ENCODE data around the gene FOXP1.

Gene FOXP1

GRCh38 chr3:70972855-70973254, 610.7 kb downstream of the FOXP1 start:
- in situ Hi-C loops (cut with MboI; ENCODE audit: low sequenced_read_pairs), result no loop called here

- in situ Hi-C loops (cut with MboI; ENCODE audit: low sequenced_read_pairs), result no loop called here
Measured at GRCh38 chr3:70970952-70971351, 612.6 kb downstream of the FOXP1 start.

GRCh38 chr3:70970171-70970570, 613.4 kb downstream of the FOXP1 start:
- in situ Hi-C loops (cut with MboI; ENCODE audit: low sequenced_read_pairs), result no loop called here

GRCh38 chr3:70963431-70964275, 619.9 kb downstream of the FOXP1 start:
- in situ Hi-C loops (cut with MboI; ENCODE audit: low sequenced_read_pairs), result no loop called here

GRCh38 chr3:70959506-70960291, 623.8 kb downstream of the FOXP1 start:
- in situ Hi-C loops (cut with MboI; ENCODE audit: low sequenced_read_pairs), result no loop called here

- in situ Hi-C loops (cut with MboI; ENCODE audit: low sequenced_read_pairs), result no loop called here
Measured at GRCh38 chr3:70952033-70952747, 631.3 kb downstream of the FOXP1 start.

GRCh38 chr3:70951316-70951715, 632.2 kb downstream of the FOXP1 start:
- in situ Hi-C loops (cut with MboI; ENCODE audit: low sequenced_read_pairs), result no loop called here

GRCh38 chr3:70947579-70947978, 635.9 kb downstream of the FOXP1 start:
- in situ Hi-C loops (cut with MboI; ENCODE audit: low sequenced_read_pairs), result no loop called here

- in situ Hi-C loops (cut with MboI; ENCODE audit: low sequenced_read_pairs), result no loop called here
Measured at GRCh38 chr3:70943886-70944285, 639.6 kb downstream of the FOXP1 start.

- in situ Hi-C loops (cut with MboI; ENCODE audit: low sequenced_read_pairs), result no loop called here
Measured at GRCh38 chr3:70933105-70933810, 650.3 kb downstream of the FOXP1 start.

- in situ Hi-C loops (cut with MboI; ENCODE audit: low sequenced_read_pairs), result no loop called here
Measured at GRCh38 chr3:70930066-70930465, 653.5 kb downstream of the FOXP1 start.

GRCh38 chr3:70927239-70927638, 656.3 kb downstream of the FOXP1 start:
- in situ Hi-C loops (cut with MboI; ENCODE audit: low sequenced_read_pairs), result no loop called here

- in situ Hi-C loops (cut with MboI; ENCODE audit: low sequenced_read_pairs), result no loop called here
Measured at GRCh38 chr3:70926835-70927234, 656.7 kb downstream of the FOXP1 start.

- in situ Hi-C loops (cut with MboI; ENCODE audit: low sequenced_read_pairs), result no loop called here
Measured at GRCh38 chr3:70919661-70920060, 663.9 kb downstream of the FOXP1 start.

- in situ Hi-C loops (cut with MboI; ENCODE audit: low sequenced_read_pairs), result no loop called here
Measured at GRCh38 chr3:70919091-70919490, 664.4 kb downstream of the FOXP1 start.

- in situ Hi-C loops (cut with MboI; ENCODE audit: low sequenced_read_pairs), result no loop called here
Measured at GRCh38 chr3:70916375-70917055, 667.0 kb downstream of the FOXP1 start.

- in situ Hi-C loops (cut with MboI; ENCODE audit: low sequenced_read_pairs), result no loop called here
Measured at GRCh38 chr3:70914862-70915261, 668.7 kb downstream of the FOXP1 start.

GRCh38 chr3:70911719-70912118, 671.8 kb downstream of the FOXP1 start:
- in situ Hi-C loops (cut with MboI; ENCODE audit: low sequenced_read_pairs), result no loop called here

GRCh38 chr3:70905491-70905890, 678.0 kb downstream of the FOXP1 start:
- in situ Hi-C loops (cut with MboI; ENCODE audit: low sequenced_read_pairs), result no loop called here
